ENCODE measurements around the gene MBTPS1. TPM values are rescaled to one million over a fixed set of nuclear protein-coding genes. Genes with fewer than 3 reads are reported as not detected.

The MBTPS1 gene
- total RNA-seq, 4 donors from 2014 or later: 126 to 185 (median 166) TPM

- no peak overlapping the region for H3K4me3 ChIP-seq (replicated peaks in 1 of 3)
- peaks cover 21 to 24% of the 10 kb centered on the region in 2 donors for H3K4me1 ChIP-seq
- no peaks in the 10 kb centered on the region for H3K36me3 ChIP-seq
- peak overlapping the region in 1 of 3 donors; percentile 88 for H3K27ac ChIP-seq
- TF ChIP-seq CTCF (IDR thresholded peaks at IDR 0.05) (no peak), POLR2A (IDR thresholded peaks at IDR 0.05) (no peak)
- DNase-seq: no peak
- WGBS, 2 donors: 90 to 96% methylated on average over 1 of the region's 1 CpG
- intact Hi-C loops (cut with DNase I): no loop called here
- H3K9me3 ChIP-seq: no peaks in the 10 kb centered on the region
- H3K27me3 ChIP-seq: no peaks in the 10 kb centered on the region
These were observed 26.3 kb upstream of the MBTPS1 start for GRCh38 chr16:84143081-84143480.

GRCh38 chr16:84141143-84141670, 24.5 kb upstream of the MBTPS1 start:
- intact Hi-C loops (cut with DNase I): no loop called here
- TF ChIP-seq POLR2A (IDR thresholded peaks at IDR 0.05) (no peak), CTCF (IDR thresholded peaks at IDR 0.05) (no peak)
- H3K36me3 ChIP-seq: no peaks in the 10 kb centered on the region
- no peaks in the 10 kb centered on the region for H3K27me3 ChIP-seq
- WGBS, 2 donors: 85 to 86% methylated on average over 13 of the region's 13 CpGs
- no peak overlapping the region for H3K27ac ChIP-seq
- H3K9me3 ChIP-seq: no peaks in the 10 kb centered on the region
- peaks cover 36 to 42% of the 10 kb centered on the region in 2 donors for H3K4me1 ChIP-seq
- no peak overlapping the region for H3K4me3 ChIP-seq (replicated peaks in 1 of 3)
- DNase-seq: no peak

GRCh38 chr16:84139628-84140258, 23.0 kb upstream of the MBTPS1 start:
- 69 to 79% methylated on average over 6 of the region's 6 CpGs for WGBS, 2 donors
- no peak for DNase-seq
- no peaks in the 10 kb centered on the region for H3K36me3 ChIP-seq
- TF ChIP-seq CTCF (IDR thresholded peaks at IDR 0.05): no peak
- no peak for TF ChIP-seq POLR2A (IDR thresholded peaks at IDR 0.05)
- H3K9me3 ChIP-seq: no peaks in the 10 kb centered on the region
- no peaks in the 10 kb centered on the region for H3K27me3 ChIP-seq
- peak overlapping the region; percentile 92 to 95 (median 95) for H3K27ac ChIP-seq
- H3K4me1 ChIP-seq: peaks cover 46 to 52% of the 10 kb centered on the region in 2 donors
- intact Hi-C loops (cut with DNase I): no loop called here
- no peak overlapping the region for H3K4me3 ChIP-seq (replicated peaks in 1 of 3)

GRCh38 chr16:84138824-84139627, 22.3 kb upstream of the MBTPS1 start:
- Histone ChIP-seq H3K4me1 (peaks cover 52 to 56% of the 10 kb centered on the region in 2 donors), H3K27ac (peak overlapping the region; percentile 92 to 95 (median 95)), H3K9me3 (no peaks in the 10 kb centered on the region), H3K36me3 (no peaks in the 10 kb centered on the region), H3K4me3 (replicated peaks in 1 of 3) (no peak overlapping the region), H3K27me3 (no peaks in the 10 kb centered on the region)
- intact Hi-C loops (cut with DNase I): no loop called here
- 33 to 36% methylated on average over 14 of the region's 14 CpGs for WGBS, 2 donors
- peak; percentile 87 for DNase-seq
- TF ChIP-seq CTCF (IDR thresholded peaks at IDR 0.05) (no peak), POLR2A (IDR thresholded peaks at IDR 0.05) (peak in 1 of 2 donors; percentile 76)

- DNase-seq: no peak
- intact Hi-C loops (cut with DNase I): no loop called here
- no peaks in the 10 kb centered on the region for H3K27me3 ChIP-seq
- WGBS, 2 donors: 45% methylated on average over 2 of the region's 2 CpGs
- no peaks in the 10 kb centered on the region for H3K9me3 ChIP-seq
- H3K36me3 ChIP-seq: no peaks in the 10 kb centered on the region
- H3K4me1 ChIP-seq: peaks cover 57 to 62% of the 10 kb centered on the region in 2 donors
- no peak overlapping the region for H3K4me3 ChIP-seq (replicated peaks in 1 of 3)
- peak overlapping the region; percentile 92 to 95 (median 95) for H3K27ac ChIP-seq
- TF ChIP-seq CTCF (IDR thresholded peaks at IDR 0.05) (no peak), POLR2A (IDR thresholded peaks at IDR 0.05) (no peak)
These were observed 21.7 kb upstream of the MBTPS1 start for GRCh38 chr16:84138500-84138823.

Data from thyroid gland (tissue), 4 donors.